ENCODE measurements around the gene EDEM1.

- TF ChIP-seq CTCF (IDR thresholded peaks at IDR 0.05) (no peak), POLR2A (IDR thresholded peaks at IDR 0.05) (no peak)
These were observed 5.9 kb upstream of the EDEM1 start for GRCh38 chr3:5181469-5182141.
